ENCODE results near the gene GEMIN2. TPM values are rescaled to one million over a fixed set of nuclear protein-coding genes. Genes with fewer than 3 reads are reported as not detected.

Gene GEMIN2
- polyA plus RNA-seq, 3 donors, result 6.1 to 11.8 (median 10.2) TPM

- peaks cover 77% of the 10 kb centered on the region for H3K79me2 ChIP-seq (ENCODE audit: insufficient read depth, low read length)
Observed at GRCh38 chr14:39099748-39100147, 14.4 kb upstream of the GEMIN2 start.

GRCh38 chr14:39102265-39102968 is 11.7 kb upstream of the GEMIN2 start:
- peak overlapping the region; percentile 83 to 93 (median 85) for H3K4me3 ChIP-seq (replicated peaks in 1 of 3; ENCODE audit: low read depth in 2 of 3, low read length in 3 of 3)
- no peak for TF ChIP-seq CTCF (IDR thresholded peaks at IDR 0.05)
- H3K79me2 ChIP-seq (ENCODE audit: insufficient read depth, low read length), result peaks cover 63% of the 10 kb centered on the region
- Mint-ChIP-seq H3K27ac (peak overlapping the region; percentile 85 to 93 (median 87)), H3K27me3 (ENCODE audit: low read depth in 3 of 3) (peaks cover 0 to 2% (median 0%) of the 10 kb centered on the region in 3 donors), H3K9me3 (no peaks in the 10 kb centered on the region), H3K4me3 (peak overlapping the region; percentile 93 to 94), H3K36me3 (peaks cover 3 to 7% of the 10 kb centered on the region in 2 donors), H3K4me1 (peaks cover 25% of the 10 kb centered on the region)
- intact Hi-C loops (cut with micrococcal nuclease), result loop anchor here (5.0 to 10.0 kb wide), 3 partner anchors 70 to 332 kb away; partner anchors contain the start of genes FBXO33 (in 2 of the 2), PNN (in 1 of the 2) and TRAPPC6B (in 1 of the 2)
- DNase-seq, result no peak
- H3K4me2 ChIP-seq (replicated peaks; ENCODE audit: extremely low read depth, low read length, poor library complexity, severe bottlenecking), result peak overlapping the region; percentile 75
- H2AFZ ChIP-seq (ENCODE audit: insufficient read depth, low read depth, low read length, poor library complexity, severe bottlenecking), result peak overlapping the region; percentile 97
- WGBS (ENCODE audit: insufficient coverage), result 0% methylated on average over 10 of the region's 23 CpGs
- no peaks in the 10 kb centered on the region for H3K27me3 ChIP-seq (ENCODE audit: control insufficient read depth in 2 of 2, insufficient read depth in 2 of 2, low read length in 2 of 2)
- H3K4me1 ChIP-seq (ENCODE audit: control insufficient read depth in 1 of 2, insufficient read depth in 2 of 2, low read length in 2 of 2), result peaks cover 11 to 18% of the 10 kb centered on the region in 2 donors
- peak overlapping the region; percentile 81 to 93 for H3K27ac ChIP-seq (ENCODE audit: low read depth in 1 of 2, low read length in 2 of 2)
- no peaks in the 10 kb centered on the region for H3K36me3 ChIP-seq (replicated peaks in 1 of 2; ENCODE audit: control insufficient read depth in 1 of 2, insufficient read depth in 2 of 2, low read length in 2 of 2)
- H3K9ac ChIP-seq (ENCODE audit: insufficient read depth, low read length, poor library complexity, severe bottlenecking), result peak overlapping the region; percentile 87
- no peaks in the 10 kb centered on the region for H3K9me3 ChIP-seq (replicated peaks in 1 of 2; ENCODE audit: control insufficient read depth in 1 of 2, insufficient read depth in 1 of 2, low read length in 2 of 2)
- H4K20me1 ChIP-seq (ENCODE audit: insufficient read depth, low read length), result no peaks in the 10 kb centered on the region

More at GRCh38 chr14:39099748-39100147, 14.4 kb upstream of the GEMIN2 start:
- Mint-ChIP-seq H3K4me1 (peaks cover 27% of the 10 kb centered on the region), H3K9me3 (no peaks in the 10 kb centered on the region), H3K27me3 (ENCODE audit: low read depth in 3 of 3) (no peaks in the 10 kb centered on the region), H3K36me3 (peaks cover 13 to 24% of the 10 kb centered on the region in 2 donors), H3K27ac (peak overlapping the region in 1 of 7 donors; percentile 16), H3K4me3 (no peak overlapping the region)
- Histone ChIP-seq H3K9me3 (replicated peaks in 1 of 2; ENCODE audit: control insufficient read depth in 1 of 2, insufficient read depth in 1 of 2, low read length in 2 of 2) (no peaks in the 10 kb centered on the region), H3K4me2 (replicated peaks; ENCODE audit: extremely low read depth, low read length, poor library complexity, severe bottlenecking) (no peak overlapping the region), H3K9ac (ENCODE audit: insufficient read depth, low read length, poor library complexity, severe bottlenecking) (no peak overlapping the region), H3K4me3 (replicated peaks in 1 of 3; ENCODE audit: low read depth in 2 of 3, low read length in 3 of 3) (no peak overlapping the region), H4K20me1 (ENCODE audit: insufficient read depth, low read length) (no peaks in the 10 kb centered on the region), H3K4me1 (ENCODE audit: control insufficient read depth in 1 of 2, insufficient read depth in 2 of 2, low read length in 2 of 2) (peaks cover 11 to 18% of the 10 kb centered on the region in 2 donors), H3K27ac (ENCODE audit: low read depth in 1 of 2, low read length in 2 of 2) (no peak overlapping the region), H2AFZ (ENCODE audit: insufficient read depth, low read depth, low read length, poor library complexity, severe bottlenecking) (no peak overlapping the region), H3K27me3 (ENCODE audit: control insufficient read depth in 2 of 2, insufficient read depth in 2 of 2, low read length in 2 of 2) (no peaks in the 10 kb centered on the region), H3K36me3 (replicated peaks in 1 of 2; ENCODE audit: control insufficient read depth in 1 of 2, insufficient read depth in 2 of 2, low read length in 2 of 2) (peaks cover 10 to 23% of the 10 kb centered on the region in 2 donors)
- TF ChIP-seq CTCF (IDR thresholded peaks at IDR 0.05), result no peak
- no peak for DNase-seq
- intact Hi-C loops (cut with micrococcal nuclease), result loop anchor here (5.0 to 10.0 kb wide), 3 partner anchors 73 to 335 kb away; partner anchors contain the start of genes FBXO33 (in 2 of the 2), PNN (in 1 of the 2) and TRAPPC6B (in 1 of the 2)

All from CD14-positive monocyte (primary cell).